Epithelial cell of prostate (primary cell): ENCODE results near the gene ARHGAP26.
"Not testable (repeated sequence)": the region's sequence is repeated elsewhere in the genome, so short reads cannot be mapped to it uniquely, and the experiment has no call there.

Source experiments
- DNase-seq: peaks from one replicate; pipeline ENCODE4 v3.0.0-alpha.2; 2011; ENCODE audit warnings: low read depth, low spot score
- H3K27ac ChIP-seq: fragments of 450-650 bp; 2 replicates; pipeline ENCODE4 v1.5.1; 2017; ENCODE audit warnings: mild to moderate bottlenecking

Gene ARHGAP26

GRCh38 chr5:142998316-142999020 is 228.3 kb downstream of the ARHGAP26 start:
- DNase-seq, result no peak
- no peak overlapping the region for H3K27ac ChIP-seq

- not testable (repeated sequence) for DNase-seq, H3K27ac ChIP-seq
These were observed 230.4 kb downstream of the ARHGAP26 start for GRCh38 chr5:143000551-143000950.

- peak overlapping the region; percentile 87 for H3K27ac ChIP-seq
- no peak for DNase-seq
These were observed 231.7 kb downstream of the ARHGAP26 start for GRCh38 chr5:143001764-143002351.

GRCh38 chr5:143002459-143003327 is 232.5 kb downstream of the ARHGAP26 start:
- DNase-seq, result no peak
- H3K27ac ChIP-seq, result peak overlapping the region; percentile 87

- peak overlapping the region; percentile 87 for H3K27ac ChIP-seq
- DNase-seq, result no peak
These were observed 233.1 kb downstream of the ARHGAP26 start for GRCh38 chr5:143003328-143003636.

GRCh38 chr5:143004361-143005145 is 234.4 kb downstream of the ARHGAP26 start:
- no peak for DNase-seq
- no peak overlapping the region for H3K27ac ChIP-seq

- no peak for DNase-seq
- no peak overlapping the region for H3K27ac ChIP-seq
These were observed 236.3 kb downstream of the ARHGAP26 start for GRCh38 chr5:143006501-143006900.

- H3K27ac ChIP-seq, result peak overlapping the region; percentile 91
- DNase-seq, result no peak
These were observed 237.9 kb downstream of the ARHGAP26 start for GRCh38 chr5:143008032-143008431.

GRCh38 chr5:143008809-143009521 is 238.8 kb downstream of the ARHGAP26 start:
- DNase-seq, result peak; percentile 100
- H3K27ac ChIP-seq, result peak overlapping the region; percentile 91

- H3K27ac ChIP-seq, result peak overlapping the region; percentile 91
- DNase-seq, result peak; percentile 71
These were observed 240.2 kb downstream of the ARHGAP26 start for GRCh38 chr5:143010351-143010750.

GRCh38 chr5:143011585-143011984 is 241.4 kb downstream of the ARHGAP26 start:
- no peak for DNase-seq
- no peak overlapping the region for H3K27ac ChIP-seq

- no peak overlapping the region for H3K27ac ChIP-seq
- DNase-seq, result no peak
These were observed 243.2 kb downstream of the ARHGAP26 start for GRCh38 chr5:143013176-143013891.

- no peak overlapping the region for H3K27ac ChIP-seq
- DNase-seq, result no peak
These were observed 244.0 kb downstream of the ARHGAP26 start for GRCh38 chr5:143014017-143014651.

GRCh38 chr5:143016777-143017516 is 246.8 kb downstream of the ARHGAP26 start:
- DNase-seq, result no peak
- H3K27ac ChIP-seq, result no peak overlapping the region

- DNase-seq, result no peak
These were observed 247.4 kb downstream of the ARHGAP26 start for GRCh38 chr5:143017541-143017940.

GRCh38 chr5:143017992-143018391 is 247.8 kb downstream of the ARHGAP26 start:
- no peak for DNase-seq
- no peak overlapping the region for H3K27ac ChIP-seq

More at GRCh38 chr5:143017541-143017940, 247.4 kb downstream of the ARHGAP26 start:
- H3K27ac ChIP-seq, result no peak overlapping the region

- no peak overlapping the region for H3K27ac ChIP-seq
- no peak for DNase-seq
These were observed 249.0 kb downstream of the ARHGAP26 start for GRCh38 chr5:143019157-143019556.
